ENCODE results near the gene ERN2.
"Not testable (repeated sequence)": the region's sequence is repeated elsewhere in the genome, so short reads cannot be mapped to it uniquely, and the experiment has no call there.

GRCh38 chr16:23751053-23751452, 38.0 kb upstream of the ERN2 start:
- not testable (repeated sequence) for TF ChIP-seq CTCF, POLR2A (IDR thresholded peaks at IDR 0.05)
